Measurements from ENCODE around the gene PCSK4.

Gene PCSK4

GRCh38 chr19:1529430-1529816 lies 39.3 kb upstream of the PCSK4 start:
- TF ChIP-seq ISL1 (CRISPR knock-in tag; IDR thresholded peaks at IDR 0.05) (no peak), RARB (CRISPR knock-in tag; IDR thresholded peaks at IDR 0.05) (no peak), ZC3H10 (CRISPR knock-in tag; IDR thresholded peaks at IDR 0.05) (no peak), ZNF8 (CRISPR knock-in tag; IDR thresholded peaks at IDR 0.05) (no peak), OSR1 (CRISPR knock-in tag; IDR thresholded peaks at IDR 0.05) (no peak), CSRNP3 (CRISPR knock-in tag; IDR thresholded peaks at IDR 0.05) (no peak)
- no peak for ATAC-seq

- no peak for ATAC-seq
These were observed 38.7 kb upstream of the PCSK4 start for GRCh38 chr19:1528596-1529429.

GRCh38 chr19:1527650-1528309 lies 37.6 kb upstream of the PCSK4 start:
- no peak for ATAC-seq
- TF ChIP-seq ZC3H10 (CRISPR knock-in tag; IDR thresholded peaks at IDR 0.05): no peak
- no peak for TF ChIP-seq BACH2 (CRISPR knock-in tag; IDR thresholded peaks at IDR 0.05; ENCODE audit: borderline replicate concordance)
- TF ChIP-seq ZFP3 (CRISPR knock-in tag; IDR thresholded peaks at IDR 0.05): no peak
- no peak for TF ChIP-seq ZFP30 (CRISPR knock-in tag; IDR thresholded peaks at IDR 0.05)
- no peak for TF ChIP-seq CSRNP3 (CRISPR knock-in tag; IDR thresholded peaks at IDR 0.05)
- no peak for TF ChIP-seq ZNF8 (CRISPR knock-in tag; IDR thresholded peaks at IDR 0.05)
- no peak for TF ChIP-seq TOX (CRISPR knock-in tag; IDR thresholded peaks at IDR 0.05; ENCODE audit: borderline replicate concordance)
- TF ChIP-seq CREB5 (CRISPR knock-in tag; IDR thresholded peaks at IDR 0.05; ENCODE audit: low read depth): no peak
- no peak for TF ChIP-seq TSHZ2 (CRISPR knock-in tag; IDR thresholded peaks at IDR 0.05)
- TF ChIP-seq ARNTL (CRISPR knock-in tag; IDR thresholded peaks at IDR 0.05; ENCODE audit: borderline replicate concordance, low read depth): no peak
- no peak for TF ChIP-seq TCF4 (CRISPR knock-in tag; IDR thresholded peaks at IDR 0.05; ENCODE audit: borderline replicate concordance)
- no peak for TF ChIP-seq ISL1 (CRISPR knock-in tag; IDR thresholded peaks at IDR 0.05)
- no peak for TF ChIP-seq CSDC2 (CRISPR knock-in tag; IDR thresholded peaks at IDR 0.05)

More at GRCh38 chr19:1528596-1529429, 38.7 kb upstream of the PCSK4 start:
- no peak for TF ChIP-seq ZNF565 (CRISPR knock-in tag; conservative IDR thresholded peaks at IDR 0.05; ENCODE audit: low read depth)
- TF ChIP-seq PATZ1 (CRISPR knock-in tag; IDR thresholded peaks at IDR 0.05; ENCODE audit: borderline replicate concordance): no peak
- TF ChIP-seq ZC3H10 (CRISPR knock-in tag; IDR thresholded peaks at IDR 0.05): no peak

All from SK-N-SH treated with all-trans-retinoic acid at 6 μM for 48 hours (cell line).